ENCODE measurements around the gene CCDC174.

DNA sequence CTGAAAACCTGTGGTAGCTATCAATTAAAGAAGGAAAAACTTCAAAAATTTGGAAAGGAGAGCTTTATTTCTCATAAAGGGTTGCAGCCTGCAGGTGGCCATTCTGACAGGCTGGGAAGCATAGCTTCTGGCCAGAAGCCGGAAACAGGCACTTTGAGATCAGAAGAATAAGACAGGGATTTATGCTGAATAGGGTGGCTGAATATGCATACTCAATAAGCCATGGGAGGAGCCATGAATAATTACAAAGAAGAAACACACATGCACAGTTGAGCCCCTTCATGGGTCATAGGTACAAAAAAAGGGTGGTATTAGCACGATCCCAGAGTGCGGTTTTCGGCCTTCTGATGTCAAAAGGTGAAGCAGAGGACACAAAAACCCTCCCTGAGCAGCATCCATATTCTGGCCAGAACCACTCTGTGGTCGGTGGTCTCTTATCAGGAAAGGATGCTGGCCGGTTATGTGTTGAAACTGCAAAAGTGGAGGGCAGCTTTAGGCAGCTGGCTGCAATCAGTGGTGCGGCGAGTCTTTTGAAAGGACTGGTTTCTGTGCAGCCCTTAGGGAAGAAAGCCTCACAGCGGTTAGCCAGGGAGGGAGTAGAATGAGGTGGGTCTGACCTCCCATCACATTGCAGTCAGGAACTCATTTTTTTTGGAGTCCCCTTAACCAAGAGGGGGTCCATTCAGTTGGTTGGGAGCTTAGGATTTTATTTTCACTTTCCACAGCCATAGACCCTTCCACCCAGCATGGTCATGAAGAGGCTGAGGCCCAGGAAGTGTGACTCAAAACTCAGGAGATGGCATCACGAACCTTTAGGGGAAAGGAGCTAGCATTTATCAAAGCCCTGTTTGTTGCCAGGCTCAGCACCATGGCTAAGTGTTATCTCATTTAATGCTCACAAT lies 34.7 kb upstream of the CCDC174 start:
- TF ChIP-seq, protein P1, sequence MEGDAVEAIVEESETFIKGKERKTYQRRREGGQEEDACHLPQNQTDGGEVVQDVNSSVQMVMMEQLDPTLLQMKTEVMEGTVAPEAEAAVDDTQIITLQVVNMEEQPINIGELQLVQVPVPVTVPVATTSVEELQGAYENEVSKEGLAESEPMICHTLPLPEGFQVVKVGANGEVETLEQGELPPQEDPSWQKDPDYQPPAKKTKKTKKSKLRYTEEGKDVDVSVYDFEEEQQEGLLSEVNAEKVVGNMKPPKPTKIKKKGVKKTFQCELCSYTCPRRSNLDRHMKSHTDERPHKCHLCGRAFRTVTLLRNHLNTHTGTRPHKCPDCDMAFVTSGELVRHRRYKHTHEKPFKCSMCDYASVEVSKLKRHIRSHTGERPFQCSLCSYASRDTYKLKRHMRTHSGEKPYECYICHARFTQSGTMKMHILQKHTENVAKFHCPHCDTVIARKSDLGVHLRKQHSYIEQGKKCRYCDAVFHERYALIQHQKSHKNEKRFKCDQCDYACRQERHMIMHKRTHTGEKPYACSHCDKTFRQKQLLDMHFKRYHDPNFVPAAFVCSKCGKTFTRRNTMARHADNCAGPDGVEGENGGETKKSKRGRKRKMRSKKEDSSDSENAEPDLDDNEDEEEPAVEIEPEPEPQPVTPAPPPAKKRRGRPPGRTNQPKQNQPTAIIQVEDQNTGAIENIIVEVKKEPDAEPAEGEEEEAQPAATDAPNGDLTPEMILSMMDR (IDR thresholded peaks at IDR 0.05; ENCODE audit: extremely low read depth in 1 of 2, insufficient read depth in 1 of 2, low read depth in 1 of 2, low read length in 2 of 2): no peak
- TF ChIP-seq POLR2A (IDR thresholded peaks at IDR 0.05; ENCODE audit: low read depth, low read length) (no peak), POLR2AphosphoS5 (IDR thresholded peaks at IDR 0.05; ENCODE audit: insufficient read depth, low read depth, low read length) (no peak), EZH2 (IDR thresholded peaks at IDR 0.05; ENCODE audit: borderline replicate concordance, low read depth, low read length, severe bottlenecking) (no peak)

Measured in endothelial cell of umbilical vein (primary cell).